Stomach (tissue), 4 donors: ENCODE results near the gene PLEKHO1.

Source experiments
- EP300 ChIP-seq: sonication (generic); formaldehyde crosslinking; IDR thresholded peaks from one replicate; pipeline ENCODE4 v1.6.1; 2017; ENCODE audit warnings: antibody characterized with exemption
- POLR2A ChIP-seq, 4 donors: fragments of 450-650 bp; IDR thresholded peaks; one replicate each; pipeline ENCODE4 v1.6.1; 2016; ENCODE audit warnings: antibody characterized with exemption in 4 of 4, control low read depth in 2 of 4, mild to moderate bottlenecking in 1 of 4, moderate library complexity in 1 of 4
- POLR2AphosphoS5 ChIP-seq, 3 donors: sonication (generic); formaldehyde crosslinking; IDR thresholded peaks; one replicate each; pipeline ENCODE4 v1.6.1; 2016; ENCODE audit warnings: antibody characterized with exemption in 3 of 3
- TF ChIP-seq, protein P1 (sequence below), 7 experiments: fragments of 450-650 bp in 4 of 7; fragments of 200-600 bp in 3 of 7; sonication (generic) in 3 of 7; IDR thresholded peaks; one replicate each; pipeline ENCODE4 v1.5.1; 2016 to 2019; ENCODE audit warnings: antibody characterized with exemption in 7 of 7, control low read depth in 2 of 7, mild to moderate bottlenecking in 1 of 7

DNA sequence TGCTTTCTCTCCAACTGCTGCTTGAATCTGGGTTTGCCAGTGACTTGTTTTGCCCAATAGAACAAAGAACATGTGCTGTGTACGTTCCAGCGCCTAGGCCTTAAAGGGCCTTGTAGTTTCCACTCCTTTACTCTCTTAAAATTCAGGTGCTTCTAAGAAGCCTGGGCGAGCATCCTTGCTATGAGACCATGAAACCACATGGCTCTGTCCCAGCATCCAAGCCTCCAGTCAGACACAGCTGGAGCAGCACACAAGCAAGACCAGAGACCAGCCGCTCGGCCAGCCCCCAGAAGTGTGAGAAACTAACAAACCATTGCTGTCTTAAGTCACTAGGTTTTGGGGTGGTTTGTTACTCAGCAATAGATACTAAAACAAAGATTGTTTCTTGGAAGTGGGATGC is 15.1 kb downstream of the PLEKHO1 start:
- TF ChIP-seq, protein P1, sequence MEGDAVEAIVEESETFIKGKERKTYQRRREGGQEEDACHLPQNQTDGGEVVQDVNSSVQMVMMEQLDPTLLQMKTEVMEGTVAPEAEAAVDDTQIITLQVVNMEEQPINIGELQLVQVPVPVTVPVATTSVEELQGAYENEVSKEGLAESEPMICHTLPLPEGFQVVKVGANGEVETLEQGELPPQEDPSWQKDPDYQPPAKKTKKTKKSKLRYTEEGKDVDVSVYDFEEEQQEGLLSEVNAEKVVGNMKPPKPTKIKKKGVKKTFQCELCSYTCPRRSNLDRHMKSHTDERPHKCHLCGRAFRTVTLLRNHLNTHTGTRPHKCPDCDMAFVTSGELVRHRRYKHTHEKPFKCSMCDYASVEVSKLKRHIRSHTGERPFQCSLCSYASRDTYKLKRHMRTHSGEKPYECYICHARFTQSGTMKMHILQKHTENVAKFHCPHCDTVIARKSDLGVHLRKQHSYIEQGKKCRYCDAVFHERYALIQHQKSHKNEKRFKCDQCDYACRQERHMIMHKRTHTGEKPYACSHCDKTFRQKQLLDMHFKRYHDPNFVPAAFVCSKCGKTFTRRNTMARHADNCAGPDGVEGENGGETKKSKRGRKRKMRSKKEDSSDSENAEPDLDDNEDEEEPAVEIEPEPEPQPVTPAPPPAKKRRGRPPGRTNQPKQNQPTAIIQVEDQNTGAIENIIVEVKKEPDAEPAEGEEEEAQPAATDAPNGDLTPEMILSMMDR (IDR thresholded peaks at IDR 0.05): no peak
- TF ChIP-seq POLR2AphosphoS5 (IDR thresholded peaks at IDR 0.05): no peak
- no peak for TF ChIP-seq EP300
- no peak for TF ChIP-seq POLR2A (IDR thresholded peaks at IDR 0.05)
